Measurements from ENCODE around the gene LCA5.

Gene LCA5

DNA sequence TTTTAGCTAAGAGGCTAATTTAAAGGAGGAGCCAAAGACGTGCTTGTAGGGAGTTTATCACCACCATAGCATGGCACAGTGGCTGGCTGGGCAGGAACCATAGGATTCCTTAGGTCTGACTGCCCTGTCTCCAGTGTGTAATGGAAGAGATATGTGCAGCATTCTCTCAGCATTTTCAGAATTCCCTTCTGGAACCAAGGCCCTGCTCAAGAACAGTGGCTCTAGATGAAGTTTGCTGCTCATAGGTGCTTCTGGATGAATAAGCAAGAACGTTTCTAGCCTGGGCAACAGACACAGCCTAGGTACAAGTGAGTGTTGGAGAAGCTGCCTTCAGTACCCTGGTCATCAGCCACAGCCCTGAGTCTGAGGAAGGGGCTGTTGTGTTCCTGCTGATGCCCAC lies 69.1 kb downstream of the LCA5 start:
- H3K4me3 ChIP-seq (ENCODE audit: low read depth, low read length): no peak overlapping the region
- no peak for TF ChIP-seq ZNF266 (tag by site-specific recombination; IDR thresholded peaks at IDR 0.05; ENCODE audit: low read depth)
- TF ChIP-seq, protein P1, sequence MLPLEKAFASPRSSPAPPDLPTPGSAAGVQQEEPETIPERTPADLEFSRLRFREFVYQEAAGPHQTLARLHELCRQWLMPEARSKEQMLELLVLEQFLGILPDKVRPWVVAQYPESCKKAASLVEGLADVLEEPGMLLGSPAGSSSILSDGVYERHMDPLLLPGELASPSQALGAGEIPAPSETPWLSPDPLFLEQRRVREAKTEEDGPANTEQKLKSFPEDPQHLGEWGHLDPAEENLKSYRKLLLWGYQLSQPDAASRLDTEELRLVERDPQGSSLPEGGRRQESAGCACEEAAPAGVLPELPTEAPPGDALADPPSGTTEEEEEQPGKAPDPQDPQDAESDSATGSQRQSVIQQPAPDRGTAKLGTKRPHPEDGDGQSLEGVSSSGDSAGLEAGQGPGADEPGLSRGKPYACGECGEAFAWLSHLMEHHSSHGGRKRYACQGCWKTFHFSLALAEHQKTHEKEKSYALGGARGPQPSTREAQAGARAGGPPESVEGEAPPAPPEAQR (tag by site-specific recombination; IDR thresholded peaks at IDR 0.05): no peak
- TF ChIP-seq TCF7L2 (IDR thresholded peaks at IDR 0.05; ENCODE audit: borderline replicate concordance, low read depth, low read length): no peak
- no peak for TF ChIP-seq ZNF404 (tag by site-specific recombination; IDR thresholded peaks at IDR 0.05)
- TF ChIP-seq, protein P2, sequence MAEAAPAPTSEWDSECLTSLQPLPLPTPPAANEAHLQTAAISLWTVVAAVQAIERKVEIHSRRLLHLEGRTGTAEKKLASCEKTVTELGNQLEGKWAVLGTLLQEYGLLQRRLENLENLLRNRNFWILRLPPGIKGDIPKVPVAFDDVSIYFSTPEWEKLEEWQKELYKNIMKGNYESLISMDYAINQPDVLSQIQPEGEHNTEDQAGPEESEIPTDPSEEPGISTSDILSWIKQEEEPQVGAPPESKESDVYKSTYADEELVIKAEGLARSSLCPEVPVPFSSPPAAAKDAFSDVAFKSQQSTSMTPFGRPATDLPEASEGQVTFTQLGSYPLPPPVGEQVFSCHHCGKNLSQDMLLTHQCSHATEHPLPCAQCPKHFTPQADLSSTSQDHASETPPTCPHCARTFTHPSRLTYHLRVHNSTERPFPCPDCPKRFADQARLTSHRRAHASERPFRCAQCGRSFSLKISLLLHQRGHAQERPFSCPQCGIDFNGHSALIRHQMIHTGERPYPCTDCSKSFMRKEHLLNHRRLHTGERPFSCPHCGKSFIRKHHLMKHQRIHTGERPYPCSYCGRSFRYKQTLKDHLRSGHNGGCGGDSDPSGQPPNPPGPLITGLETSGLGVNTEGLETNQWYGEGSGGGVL (tag by site-specific recombination; IDR thresholded peaks at IDR 0.05): no peak
- no peak for TF ChIP-seq ZNF707 (tag by site-specific recombination; IDR thresholded peaks at IDR 0.05)
- TF ChIP-seq, protein P3, sequence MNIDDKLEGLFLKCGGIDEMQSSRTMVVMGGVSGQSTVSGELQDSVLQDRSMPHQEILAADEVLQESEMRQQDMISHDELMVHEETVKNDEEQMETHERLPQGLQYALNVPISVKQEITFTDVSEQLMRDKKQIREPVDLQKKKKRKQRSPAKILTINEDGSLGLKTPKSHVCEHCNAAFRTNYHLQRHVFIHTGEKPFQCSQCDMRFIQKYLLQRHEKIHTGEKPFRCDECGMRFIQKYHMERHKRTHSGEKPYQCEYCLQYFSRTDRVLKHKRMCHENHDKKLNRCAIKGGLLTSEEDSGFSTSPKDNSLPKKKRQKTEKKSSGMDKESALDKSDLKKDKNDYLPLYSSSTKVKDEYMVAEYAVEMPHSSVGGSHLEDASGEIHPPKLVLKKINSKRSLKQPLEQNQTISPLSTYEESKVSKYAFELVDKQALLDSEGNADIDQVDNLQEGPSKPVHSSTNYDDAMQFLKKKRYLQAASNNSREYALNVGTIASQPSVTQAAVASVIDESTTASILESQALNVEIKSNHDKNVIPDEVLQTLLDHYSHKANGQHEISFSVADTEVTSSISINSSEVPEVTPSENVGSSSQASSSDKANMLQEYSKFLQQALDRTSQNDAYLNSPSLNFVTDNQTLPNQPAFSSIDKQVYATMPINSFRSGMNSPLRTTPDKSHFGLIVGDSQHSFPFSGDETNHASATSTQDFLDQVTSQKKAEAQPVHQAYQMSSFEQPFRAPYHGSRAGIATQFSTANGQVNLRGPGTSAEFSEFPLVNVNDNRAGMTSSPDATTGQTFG (tag by site-specific recombination; IDR thresholded peaks at IDR 0.05; ENCODE audit: borderline replicate concordance): no peak
- TF ChIP-seq ZNF146 (tag by site-specific recombination; IDR thresholded peaks at IDR 0.05): no peak
- TF ChIP-seq, protein P4, sequence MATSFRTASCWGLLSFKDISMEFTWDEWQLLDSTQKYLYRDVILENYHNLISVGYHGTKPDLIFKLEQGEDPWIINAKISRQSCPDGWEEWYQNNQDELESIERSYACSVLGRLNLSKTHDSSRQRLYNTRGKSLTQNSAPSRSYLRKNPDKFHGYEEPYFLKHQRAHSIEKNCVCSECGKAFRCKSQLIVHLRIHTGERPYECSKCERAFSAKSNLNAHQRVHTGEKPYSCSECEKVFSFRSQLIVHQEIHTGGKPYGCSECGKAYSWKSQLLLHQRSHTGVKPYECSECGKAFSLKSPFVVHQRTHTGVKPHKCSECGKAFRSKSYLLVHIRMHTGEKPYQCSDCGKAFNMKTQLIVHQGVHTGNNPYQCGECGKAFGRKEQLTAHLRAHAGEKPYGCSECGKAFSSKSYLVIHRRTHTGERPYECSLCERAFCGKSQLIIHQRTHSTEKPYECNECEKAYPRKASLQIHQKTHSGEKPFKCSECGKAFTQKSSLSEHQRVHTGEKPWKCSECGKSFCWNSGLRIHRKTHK (tag by site-specific recombination; IDR thresholded peaks at IDR 0.05): no peak
- TF ChIP-seq ZNF121 (tag by site-specific recombination; IDR thresholded peaks at IDR 0.05): no peak
- H3K27ac ChIP-seq (ENCODE audit: extremely low read depth, low read depth, low read length): no peak overlapping the region
- H3K36me3 ChIP-seq (ENCODE audit: control insufficient read depth in 2 of 2, insufficient read depth in 1 of 2, low read length in 2 of 2): no peaks in the 10 kb centered on the region
- ChIA-PET CTCF (interaction anchor here (1.8 to 2.6 kb wide), 4 partner anchors 9 to 480 kb away, joined by 6 to 11 read pairs (median 6); no protein-coding TSS in a partner anchor), POLR2A (no interaction called here)
- peaks cover 3% of the 10 kb centered on the region for H3K4me1 ChIP-seq (ENCODE audit: control insufficient read depth, insufficient read depth, low read length)
- H3K9me3 ChIP-seq (ENCODE audit: control insufficient read depth, insufficient read depth, low read depth, low read length): no peaks in the 10 kb centered on the region

DNA sequence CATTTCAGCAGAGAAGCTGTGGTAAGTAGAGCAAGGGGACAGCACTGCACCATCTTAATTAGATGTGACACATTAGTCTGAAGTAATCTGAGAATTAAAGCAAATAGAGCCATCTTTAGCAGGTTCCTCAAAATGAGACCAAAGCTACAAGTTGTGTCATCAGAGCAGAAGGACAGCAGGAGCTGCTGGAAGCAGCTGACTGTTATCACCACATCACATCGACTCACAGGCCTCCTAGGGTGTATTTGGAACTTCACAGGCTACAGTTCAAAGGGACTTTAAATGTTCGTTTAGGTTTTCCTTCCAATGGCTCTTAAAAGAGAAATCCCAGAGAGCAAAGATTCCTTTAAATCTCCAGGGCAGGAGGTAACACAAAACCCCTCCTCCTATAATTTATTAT lies 69.5 kb downstream of the LCA5 start:
- no peak overlapping the region for H3K27ac ChIP-seq (ENCODE audit: extremely low read depth, low read depth, low read length)
- H3K36me3 ChIP-seq (ENCODE audit: control insufficient read depth in 2 of 2, insufficient read depth in 1 of 2, low read length in 2 of 2): no peaks in the 10 kb centered on the region
- ChIA-PET POLR2A (no interaction called here), CTCF (interaction anchor here (0.8 to 2.6 kb wide), 9 partner anchors 9 to 479 kb away, joined by 3 to 11 read pairs (median 6); partner anchors contain the start of gene PHIP)
- H3K9me3 ChIP-seq (ENCODE audit: control insufficient read depth, insufficient read depth, low read depth, low read length): no peaks in the 10 kb centered on the region
- H3K4me3 ChIP-seq (ENCODE audit: low read depth, low read length): no peak overlapping the region
- H3K4me1 ChIP-seq (ENCODE audit: control insufficient read depth, insufficient read depth, low read length): peaks cover 3% of the 10 kb centered on the region
- TF ChIP-seq, protein P5, sequence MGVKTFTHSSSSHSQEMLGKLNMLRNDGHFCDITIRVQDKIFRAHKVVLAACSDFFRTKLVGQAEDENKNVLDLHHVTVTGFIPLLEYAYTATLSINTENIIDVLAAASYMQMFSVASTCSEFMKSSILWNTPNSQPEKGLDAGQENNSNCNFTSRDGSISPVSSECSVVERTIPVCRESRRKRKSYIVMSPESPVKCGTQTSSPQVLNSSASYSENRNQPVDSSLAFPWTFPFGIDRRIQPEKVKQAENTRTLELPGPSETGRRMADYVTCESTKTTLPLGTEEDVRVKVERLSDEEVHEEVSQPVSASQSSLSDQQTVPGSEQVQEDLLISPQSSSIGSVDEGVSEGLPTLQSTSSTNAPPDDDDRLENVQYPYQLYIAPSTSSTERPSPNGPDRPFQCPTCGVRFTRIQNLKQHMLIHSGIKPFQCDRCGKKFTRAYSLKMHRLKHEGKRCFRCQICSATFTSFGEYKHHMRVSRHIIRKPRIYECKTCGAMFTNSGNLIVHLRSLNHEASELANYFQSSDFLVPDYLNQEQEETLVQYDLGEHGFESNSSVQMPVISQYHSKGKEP (tag by site-specific recombination; IDR thresholded peaks at IDR 0.05): no peak
- TF ChIP-seq, protein P6, sequence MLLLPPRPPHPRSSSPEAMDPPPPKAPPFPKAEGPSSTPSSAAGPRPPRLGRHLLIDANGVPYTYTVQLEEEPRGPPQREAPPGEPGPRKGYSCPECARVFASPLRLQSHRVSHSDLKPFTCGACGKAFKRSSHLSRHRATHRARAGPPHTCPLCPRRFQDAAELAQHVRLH (tag by site-specific recombination; IDR thresholded peaks at IDR 0.05): no peak
- TF ChIP-seq, protein P7, sequence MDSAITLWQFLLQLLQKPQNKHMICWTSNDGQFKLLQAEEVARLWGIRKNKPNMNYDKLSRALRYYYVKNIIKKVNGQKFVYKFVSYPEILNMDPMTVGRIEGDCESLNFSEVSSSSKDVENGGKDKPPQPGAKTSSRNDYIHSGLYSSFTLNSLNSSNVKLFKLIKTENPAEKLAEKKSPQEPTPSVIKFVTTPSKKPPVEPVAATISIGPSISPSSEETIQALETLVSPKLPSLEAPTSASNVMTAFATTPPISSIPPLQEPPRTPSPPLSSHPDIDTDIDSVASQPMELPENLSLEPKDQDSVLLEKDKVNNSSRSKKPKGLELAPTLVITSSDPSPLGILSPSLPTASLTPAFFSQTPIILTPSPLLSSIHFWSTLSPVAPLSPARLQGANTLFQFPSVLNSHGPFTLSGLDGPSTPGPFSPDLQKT (IDR thresholded peaks at IDR 0.05; ENCODE audit: borderline replicate concordance, low read depth, low read length): no peak
- no peak for TF ChIP-seq ZNF768 (tag by site-specific recombination; IDR thresholded peaks at IDR 0.05)
- no peak for TF ChIP-seq ZNF350 (tag by site-specific recombination; IDR thresholded peaks at IDR 0.05)
- no peak for TF ChIP-seq ZNF530 (tag by site-specific recombination; IDR thresholded peaks at IDR 0.05; ENCODE audit: low read depth)
- no peak for TF ChIP-seq ZNF416 (tag by site-specific recombination; IDR thresholded peaks at IDR 0.05)
- TF ChIP-seq ZIC2 (tag by site-specific recombination; IDR thresholded peaks at IDR 0.05): peak; percentile 63
- no peak for TF ChIP-seq ZNF544 (tag by site-specific recombination; IDR thresholded peaks at IDR 0.05)
- no peak for TF ChIP-seq ZNF623 (tag by site-specific recombination; IDR thresholded peaks at IDR 0.05)
- TF ChIP-seq ZNF24 (tag by site-specific recombination; IDR thresholded peaks at IDR 0.05): no peak
- TF ChIP-seq ZNF621 (tag by site-specific recombination; IDR thresholded peaks at IDR 0.05): no peak
- TF ChIP-seq HOXC10 (CRISPR knock-in tag; IDR thresholded peaks at IDR 0.05): no peak
- no peak for TF ChIP-seq ZBTB1 (tag by site-specific recombination; IDR thresholded peaks at IDR 0.05)
- TF ChIP-seq ZNF184 (tag by site-specific recombination; IDR thresholded peaks at IDR 0.05): no peak
- TF ChIP-seq ZSCAN16 (tag by site-specific recombination; IDR thresholded peaks at IDR 0.05): no peak
- no peak for TF ChIP-seq YY1 (tag by site-specific recombination; IDR thresholded peaks at IDR 0.05)

Data from HEK293 (cell line).